GM18505 (cell line): Measurements from ENCODE around the gene GRIK4.

Experiments used
- ATAC-seq: cut with Tn5 transposase; IDR thresholded peaks from one replicate; pipeline ENCODE4 v1.9.1; 2021; ENCODE audit not compliant: unreplicated experiment
- POLR2A ChIP-seq: IDR thresholded peaks from 4 replicates; pipeline ENCODE4 v1.6.1; 2011; ENCODE audit warnings: borderline replicate concordance; ENCODE audit not compliant: insufficient read depth, insufficient read length; ENCODE audit errors: extremely low read depth

Gene GRIK4

GRCh38 chr11:120632579-120632978, 121.0 kb downstream of the GRIK4 start:
- no peak for TF ChIP-seq POLR2A
- ATAC-seq = no peak

GRCh38 chr11:120633616-120634393, 122.3 kb downstream of the GRIK4 start:
- no peak for ATAC-seq
- TF ChIP-seq POLR2A = no peak

- TF ChIP-seq POLR2A = no peak
- no peak for ATAC-seq
Observed at GRCh38 chr11:120634706-120635105, 123.2 kb downstream of the GRIK4 start.

DNA sequence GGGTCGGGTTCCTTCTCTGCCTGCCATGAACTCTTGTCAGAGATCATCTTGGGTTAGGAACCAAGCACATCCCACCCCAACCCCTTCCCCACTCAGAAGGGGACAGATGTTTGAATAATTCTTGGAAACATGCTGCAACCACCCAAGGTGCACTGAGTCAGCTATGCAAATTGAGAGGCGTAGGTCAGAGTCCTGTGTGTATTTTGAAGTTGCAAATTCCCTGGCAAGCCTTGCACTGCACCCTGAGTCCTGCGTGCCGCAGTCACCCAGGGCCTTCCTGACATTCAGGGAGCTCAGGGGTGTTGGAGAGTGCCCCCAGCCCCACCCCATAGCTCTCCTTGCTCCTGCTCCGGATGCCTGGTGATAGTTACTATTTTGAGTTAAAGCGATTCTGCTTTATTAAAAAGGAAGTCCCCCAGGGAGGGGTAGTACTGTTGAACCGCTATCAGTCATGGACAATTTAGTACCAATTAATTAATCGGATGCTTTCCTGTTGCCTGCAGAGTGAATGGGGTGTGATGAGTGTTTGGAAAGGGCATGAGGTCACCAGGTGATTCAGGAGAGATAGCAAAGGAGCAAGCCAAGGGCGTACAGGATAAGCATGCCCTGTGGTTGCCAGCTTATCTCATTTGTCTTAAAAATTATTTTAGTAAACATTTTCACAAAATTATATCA, 123.7 kb downstream of the GRIK4 start:
- no peak for ATAC-seq
- no peak for TF ChIP-seq POLR2A

DNA sequence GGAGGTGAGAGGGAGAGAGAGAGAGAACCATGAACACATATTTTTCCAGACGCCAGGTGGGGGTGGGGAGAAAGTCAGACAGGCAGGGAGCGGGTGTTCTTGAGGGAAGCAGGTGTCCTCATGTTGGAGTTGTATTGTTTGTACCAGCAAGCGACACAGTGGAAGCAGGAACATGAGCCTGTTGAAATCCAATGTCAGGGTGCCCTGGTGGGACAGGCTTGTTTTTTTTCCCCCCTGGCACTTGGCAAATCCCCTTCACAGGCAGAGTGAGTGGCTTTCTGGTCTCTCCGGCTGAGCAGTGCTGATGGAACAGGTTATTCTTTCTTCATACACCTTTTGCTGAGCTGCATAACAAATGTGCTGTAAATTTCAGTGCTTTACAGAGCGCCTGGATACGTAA, 125.6 kb downstream of the GRIK4 start:
- no peak for TF ChIP-seq POLR2A

DNA sequence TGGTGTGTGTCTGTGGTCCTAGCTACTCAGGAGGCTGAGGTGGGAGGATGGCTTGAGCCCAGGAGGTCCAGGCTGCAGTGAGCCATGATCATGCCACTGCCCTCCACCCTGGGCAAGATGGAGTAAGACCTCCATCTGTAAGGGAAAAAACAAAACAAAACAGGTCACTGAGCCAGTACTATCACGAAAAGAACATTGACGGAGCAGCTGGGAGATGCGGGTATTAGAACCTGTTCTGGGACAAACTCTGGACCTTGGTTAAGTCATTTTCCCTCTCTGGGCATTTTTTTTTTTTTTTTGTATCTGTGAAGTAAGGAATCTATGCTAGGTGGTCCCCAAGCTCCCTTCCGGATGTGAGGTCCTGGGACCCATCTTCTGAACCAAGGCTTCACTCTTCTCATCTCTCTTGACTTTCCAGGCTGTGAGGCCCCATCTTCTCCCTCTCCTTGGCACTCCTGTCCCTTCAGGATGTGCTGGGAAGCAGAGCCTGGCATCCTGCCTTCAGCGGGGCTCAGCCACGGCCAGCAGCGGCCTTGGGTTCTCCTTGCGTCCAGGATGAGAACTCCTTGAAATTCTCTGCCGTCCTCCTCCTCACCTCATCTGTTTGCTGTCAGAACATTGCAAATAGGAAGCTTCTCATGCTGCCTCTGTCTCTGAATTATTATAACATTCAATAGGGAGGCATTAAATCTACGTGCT, 130.8 kb downstream of the GRIK4 start:
- no peak for TF ChIP-seq POLR2A
- ATAC-seq = no peak

More for the DNA sequence above, 125.6 kb downstream of the GRIK4 start:
- ATAC-seq = no peak

- no peak for TF ChIP-seq POLR2A
- ATAC-seq = no peak
Observed at GRCh38 chr11:120643284-120643683, 131.7 kb downstream of the GRIK4 start.

DNA sequence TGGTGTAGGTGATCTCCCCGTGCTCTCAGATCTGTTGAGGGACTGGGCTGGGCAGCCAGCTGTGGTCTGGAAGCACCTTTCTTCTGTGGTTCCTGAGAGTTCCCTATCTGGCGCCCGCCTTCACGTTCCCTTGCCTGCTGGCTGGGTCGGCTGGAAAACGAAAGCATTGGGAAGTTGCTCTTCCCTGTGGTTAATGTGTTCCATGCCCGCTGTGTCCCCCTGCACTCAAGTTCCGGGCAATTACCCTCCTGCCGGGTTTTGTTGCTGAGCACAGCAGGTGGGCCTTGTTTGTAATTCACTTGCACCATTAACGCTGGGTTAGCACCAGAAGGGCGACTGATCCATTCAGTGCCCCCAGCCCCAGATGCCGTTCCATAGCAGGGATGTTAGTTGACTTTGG, 134.1 kb downstream of the GRIK4 start:
- no peak for ATAC-seq
- no peak for TF ChIP-seq POLR2A

- no peak for TF ChIP-seq POLR2A
- no peak for ATAC-seq
Observed at GRCh38 chr11:120646206-120646605, 134.7 kb downstream of the GRIK4 start.

DNA sequence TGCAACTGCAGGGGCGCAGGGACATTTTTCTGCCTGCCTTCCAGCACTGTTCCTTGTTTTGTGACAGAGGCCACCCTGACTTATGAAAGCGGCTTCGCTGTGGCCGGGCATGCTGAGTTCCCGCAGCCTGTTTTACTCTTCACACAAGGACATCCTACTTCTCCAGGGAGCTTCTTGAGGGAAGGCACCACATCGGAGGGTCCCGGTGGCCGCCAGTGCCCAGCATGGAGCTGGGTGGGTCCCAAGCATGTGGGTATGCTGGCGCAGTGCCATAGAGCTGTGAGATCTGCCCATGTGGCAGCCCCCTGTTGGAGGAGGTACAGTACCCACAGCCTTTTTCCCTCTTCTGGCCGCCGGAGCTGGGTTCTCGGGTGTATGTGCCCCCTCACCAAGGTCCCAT, 136.1 kb downstream of the GRIK4 start:
- ATAC-seq = no peak
- TF ChIP-seq POLR2A = no peak

DNA sequence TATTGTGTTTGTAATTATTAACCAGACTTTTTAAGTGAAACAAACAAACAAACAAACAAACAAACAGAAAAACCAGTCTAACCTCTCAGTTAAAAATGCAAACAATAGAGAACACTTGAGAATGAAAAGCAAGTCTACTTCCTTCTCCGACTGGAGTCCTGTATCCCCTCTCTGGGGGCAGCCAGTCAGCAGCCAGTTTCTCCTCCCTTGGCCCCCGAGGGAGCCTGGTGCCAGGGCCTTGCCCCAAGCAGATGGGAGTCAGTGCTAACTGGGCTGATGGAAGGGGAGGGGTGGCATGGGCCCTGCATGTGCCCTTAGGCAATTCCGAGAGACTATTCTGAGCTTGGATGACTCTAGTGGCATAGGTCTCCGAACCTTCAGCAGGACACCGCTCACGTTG, 137.2 kb downstream of the GRIK4 start:
- TF ChIP-seq POLR2A = no peak
- ATAC-seq = no peak

DNA sequence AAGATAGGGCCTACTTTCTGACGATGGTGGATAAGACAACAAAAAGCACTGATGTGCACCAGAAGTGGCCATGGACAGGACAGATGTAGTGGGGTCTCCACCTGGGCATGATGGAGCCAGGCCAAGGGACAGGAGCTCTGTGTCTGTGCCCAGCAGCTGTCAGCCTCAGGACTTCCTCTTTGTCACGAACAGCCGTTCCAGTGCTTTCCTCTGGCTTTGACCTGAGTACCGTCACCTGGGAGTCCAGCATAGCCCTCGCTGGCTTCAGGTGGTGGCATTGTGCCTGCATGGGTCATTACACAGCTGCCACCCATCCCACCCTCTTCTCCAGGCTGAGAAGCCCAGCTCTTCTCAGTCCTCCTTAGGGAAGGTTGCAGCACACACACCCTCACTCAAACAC, 137.8 kb downstream of the GRIK4 start:
- no peak for ATAC-seq
- TF ChIP-seq POLR2A = no peak

- ATAC-seq = no peak
- no peak for TF ChIP-seq POLR2A
Observed at GRCh38 chr11:120651396-120651795, 139.8 kb downstream of the GRIK4 start.

DNA sequence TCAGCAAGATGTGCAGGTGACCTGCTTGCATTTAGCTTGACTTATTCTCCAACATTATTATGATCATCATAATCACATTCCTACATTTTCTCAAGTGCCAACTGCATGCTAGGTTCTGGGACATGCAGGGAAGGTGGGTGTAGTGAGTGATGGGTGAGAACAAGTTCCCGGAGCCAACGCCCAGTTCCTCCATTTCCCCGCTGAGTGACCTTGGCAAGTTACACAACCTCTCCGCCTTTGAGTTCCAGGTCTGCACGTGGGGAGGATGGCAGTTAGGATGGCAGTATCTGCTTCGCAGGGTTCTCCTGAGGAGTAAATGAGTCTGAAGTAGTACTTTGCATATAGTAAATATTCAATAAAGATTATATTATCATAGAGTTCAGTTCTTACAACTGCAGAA, 140.3 kb downstream of the GRIK4 start:
- ATAC-seq = no peak

More for the DNA sequence above, 140.3 kb downstream of the GRIK4 start:
- no peak for TF ChIP-seq POLR2A
